Chondrocyte (in vitro differentiated cells): ENCODE results near the gene NRXN3. TPM values are rescaled to one million over a fixed set of nuclear protein-coding genes. Genes with fewer than 3 reads are reported as not detected.

ENCODE experiments used
- DNase-seq: peaks from one replicate; pipeline ENCODE4 v3.0.0; 2021; ENCODE audit warnings: mixed read lengths, low spot score
- H3K27ac Mint-ChIP-seq: one replicate; pipeline ENCODE4 v1.8.0; 2021; ENCODE audit warnings: mild to moderate bottlenecking, moderate library complexity, mixed read lengths; ENCODE audit not compliant: unreplicated experiment
- H3K27me3 Mint-ChIP-seq: 2 replicates; pipeline ENCODE4 v1.8.0; 2021; ENCODE audit warnings: low read depth, mixed read lengths
- H3K36me3 Mint-ChIP-seq: 2 replicates; pipeline ENCODE4 v1.8.0; 2021; ENCODE audit warnings: low read depth, mixed read lengths
- H3K4me1 Mint-ChIP-seq: 2 replicates; pipeline ENCODE4 v1.8.0; 2021; ENCODE audit warnings: low read depth, mild to moderate bottlenecking, mixed read lengths
- H3K4me3 Mint-ChIP-seq: one replicate; pipeline ENCODE4 v1.8.0; 2021; ENCODE audit warnings: mild to moderate bottlenecking, moderate library complexity, mixed read lengths; ENCODE audit not compliant: unreplicated experiment
- H3K9me3 Mint-ChIP-seq: 2 replicates; pipeline ENCODE4 v1.8.0; 2021; ENCODE audit warnings: low read depth, mixed read lengths
- total RNA-seq: library from RNA; stranded (reverse); gene quantifications from 3 replicates; pipeline ENCODE4 v1.2.1, GENCODE V29; 2021
- TF ChIP-seq, protein P1 (sequence below): fragments of 200-600 bp; sonication (generic); IDR thresholded peaks from 2 replicates; pipeline ENCODE4 v1.5.0; 2021; ENCODE audit warnings: antibody characterized with exemption, mild to moderate bottlenecking, moderate library complexity

The NRXN3 gene
- total RNA-seq, 1 donor from 2014 or later = 7.9 TPM

DNA sequence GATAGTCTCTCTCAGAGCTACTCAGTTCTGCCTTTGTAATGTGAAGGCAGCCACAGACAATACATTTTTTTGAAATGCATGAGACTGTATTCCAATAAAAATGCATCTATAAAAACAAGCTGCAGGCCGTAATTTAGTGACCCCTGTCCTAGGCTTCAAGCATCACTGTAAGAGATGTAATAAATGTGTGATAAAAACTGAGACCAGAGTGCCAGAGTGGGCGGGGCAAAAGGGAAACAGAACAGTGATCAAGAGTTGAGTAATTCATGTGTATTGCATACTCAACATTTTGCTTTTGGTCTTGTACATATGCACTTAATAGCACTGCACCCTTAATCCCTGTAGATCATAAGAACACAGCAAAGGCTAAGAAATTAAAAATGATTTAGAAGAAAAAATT, 1297.7 kb downstream of the NRXN3 start:
- no peaks in the 10 kb centered on the region for H3K36me3 Mint-ChIP-seq
- H3K27ac Mint-ChIP-seq = no peak overlapping the region
- TF ChIP-seq, protein P1, sequence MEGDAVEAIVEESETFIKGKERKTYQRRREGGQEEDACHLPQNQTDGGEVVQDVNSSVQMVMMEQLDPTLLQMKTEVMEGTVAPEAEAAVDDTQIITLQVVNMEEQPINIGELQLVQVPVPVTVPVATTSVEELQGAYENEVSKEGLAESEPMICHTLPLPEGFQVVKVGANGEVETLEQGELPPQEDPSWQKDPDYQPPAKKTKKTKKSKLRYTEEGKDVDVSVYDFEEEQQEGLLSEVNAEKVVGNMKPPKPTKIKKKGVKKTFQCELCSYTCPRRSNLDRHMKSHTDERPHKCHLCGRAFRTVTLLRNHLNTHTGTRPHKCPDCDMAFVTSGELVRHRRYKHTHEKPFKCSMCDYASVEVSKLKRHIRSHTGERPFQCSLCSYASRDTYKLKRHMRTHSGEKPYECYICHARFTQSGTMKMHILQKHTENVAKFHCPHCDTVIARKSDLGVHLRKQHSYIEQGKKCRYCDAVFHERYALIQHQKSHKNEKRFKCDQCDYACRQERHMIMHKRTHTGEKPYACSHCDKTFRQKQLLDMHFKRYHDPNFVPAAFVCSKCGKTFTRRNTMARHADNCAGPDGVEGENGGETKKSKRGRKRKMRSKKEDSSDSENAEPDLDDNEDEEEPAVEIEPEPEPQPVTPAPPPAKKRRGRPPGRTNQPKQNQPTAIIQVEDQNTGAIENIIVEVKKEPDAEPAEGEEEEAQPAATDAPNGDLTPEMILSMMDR = no peak
- peaks cover 4% of the 10 kb centered on the region for H3K4me1 Mint-ChIP-seq
- no peaks in the 10 kb centered on the region for H3K9me3 Mint-ChIP-seq
- no peaks in the 10 kb centered on the region for H3K27me3 Mint-ChIP-seq
- no peak overlapping the region for H3K4me3 Mint-ChIP-seq
- DNase-seq = no peak

DNA sequence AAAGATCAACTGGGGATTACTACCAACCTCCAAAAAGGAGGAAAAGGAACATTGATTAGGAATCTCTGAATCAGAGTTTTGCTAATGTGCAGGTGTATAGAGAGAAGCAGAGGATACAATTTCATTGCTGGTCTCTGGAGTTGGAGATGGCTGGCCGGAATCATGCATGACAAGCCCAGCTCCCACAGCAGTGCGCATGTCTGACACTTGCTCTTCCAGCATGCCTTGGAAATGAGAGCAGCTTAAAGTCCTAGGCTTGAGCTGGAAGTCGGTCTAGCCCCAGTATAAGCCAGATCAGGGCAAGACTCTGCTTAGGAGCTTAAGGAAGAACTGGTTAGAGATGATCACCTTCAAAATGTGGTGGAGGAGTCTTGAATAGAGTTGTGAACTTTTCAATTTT, 1298.3 kb downstream of the NRXN3 start:
- Mint-ChIP-seq H3K4me1 (peaks cover 4% of the 10 kb centered on the region), H3K27me3 (no peaks in the 10 kb centered on the region), H3K36me3 (no peaks in the 10 kb centered on the region), H3K9me3 (no peaks in the 10 kb centered on the region), H3K4me3 (no peak overlapping the region), H3K27ac (no peak overlapping the region)
- DNase-seq = no peak
- TF ChIP-seq, protein P1 = no peak

DNA sequence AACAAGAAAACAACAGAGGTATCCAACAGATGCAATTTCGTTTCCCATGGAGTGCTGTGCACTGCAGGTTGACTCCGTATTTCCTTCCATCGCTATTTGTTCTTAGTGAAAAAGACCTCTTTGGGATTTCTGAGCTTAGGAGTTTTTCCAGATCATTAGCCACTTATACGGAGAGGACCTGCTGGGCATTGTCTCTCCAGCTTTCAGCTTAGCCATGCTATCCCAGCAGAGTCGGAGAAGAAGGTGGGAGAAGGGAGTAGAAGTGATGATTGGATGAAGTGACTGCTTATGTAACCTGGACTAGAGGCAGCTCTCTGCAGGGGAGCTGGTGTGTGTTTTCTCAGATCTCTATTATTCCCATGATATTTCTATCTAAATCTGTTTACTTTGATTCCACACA, 1303.5 kb downstream of the NRXN3 start:
- no peak for DNase-seq
- TF ChIP-seq, protein P1 = no peak
- Mint-ChIP-seq H3K27ac (no peak overlapping the region), H3K27me3 (peaks cover 1% of the 10 kb centered on the region), H3K4me1 (no peaks in the 10 kb centered on the region), H3K36me3 (peaks cover 1% of the 10 kb centered on the region), H3K4me3 (no peak overlapping the region), H3K9me3 (no peaks in the 10 kb centered on the region)

DNA sequence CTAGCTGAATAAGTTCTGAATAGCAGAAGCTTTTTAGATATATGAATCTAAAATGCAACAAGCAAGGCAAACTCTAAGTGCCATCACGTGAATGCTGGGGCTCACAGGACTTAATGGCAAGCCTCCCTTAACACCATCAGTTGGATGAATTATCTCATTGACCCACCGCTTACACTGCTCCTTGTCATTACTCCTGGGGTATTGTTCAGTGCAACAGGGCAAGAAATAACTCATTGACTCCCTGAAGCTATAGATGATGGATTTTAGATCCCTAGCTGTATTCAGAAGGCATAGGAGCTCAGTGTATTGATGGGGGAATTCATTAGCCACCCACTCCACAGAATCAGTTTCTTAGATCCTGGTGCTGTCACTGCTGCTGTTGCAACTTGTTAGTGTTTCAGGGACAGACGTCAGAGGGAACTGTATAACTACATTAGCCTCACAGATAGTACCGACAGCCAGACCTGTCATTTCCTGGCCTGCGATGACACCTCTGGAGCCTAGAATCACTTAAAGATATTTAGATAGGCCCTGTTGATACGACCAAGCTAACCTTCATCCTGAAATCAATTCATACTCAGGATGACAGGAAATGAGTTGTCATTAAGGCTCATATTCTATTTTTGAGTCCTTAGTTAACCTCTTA, 1305.8 kb downstream of the NRXN3 start:
- H3K27me3 Mint-ChIP-seq = peaks cover 1% of the 10 kb centered on the region
- H3K27ac Mint-ChIP-seq = no peak overlapping the region
- H3K4me1 Mint-ChIP-seq = no peaks in the 10 kb centered on the region
- no peak for DNase-seq
- H3K36me3 Mint-ChIP-seq = peaks cover 1% of the 10 kb centered on the region
- TF ChIP-seq, protein P1 = no peak
- H3K9me3 Mint-ChIP-seq = no peaks in the 10 kb centered on the region
- no peak overlapping the region for H3K4me3 Mint-ChIP-seq

DNA sequence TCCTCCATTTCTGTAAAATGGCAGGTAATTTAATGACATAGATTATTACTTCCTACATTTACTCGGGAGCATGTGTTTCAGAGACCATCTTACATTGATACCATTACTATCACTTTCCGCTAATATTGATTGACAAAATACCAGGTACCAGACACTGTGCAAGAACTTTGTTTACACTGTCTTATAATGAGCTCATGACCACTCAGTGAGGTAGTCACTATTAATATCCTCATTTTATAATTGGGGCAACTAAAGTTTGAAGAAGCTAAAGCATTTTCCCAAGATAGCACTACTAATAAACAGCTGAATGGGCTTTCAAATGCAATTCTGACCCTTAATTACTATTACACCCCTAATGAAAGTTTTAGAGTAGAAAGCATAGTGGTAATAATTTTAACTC, 1306.4 kb downstream of the NRXN3 start:
- TF ChIP-seq, protein P1 = no peak
- Mint-ChIP-seq H3K36me3 (peaks cover 1% of the 10 kb centered on the region), H3K4me1 (no peaks in the 10 kb centered on the region), H3K4me3 (no peak overlapping the region), H3K27ac (no peak overlapping the region), H3K27me3 (peaks cover 1% of the 10 kb centered on the region), H3K9me3 (no peaks in the 10 kb centered on the region)
- no peak for DNase-seq
